SK-N-SH (cell line): ENCODE results near the gene MLC1. TPM values are rescaled to one million over a fixed set of nuclear protein-coding genes. Genes with fewer than 3 reads are reported as not detected.

ENCODE experiments used
- CTCF ChIA-PET: fragments of 300-600, 350-600 bp; formaldehyde crosslinking; extraction: SDS; loops from one replicate; lab custom pipeline; 2021; lab: Yijun Ruan, JAX
- POLR2A ChIA-PET: fragments of 350-600 bp; sonication (Branson Sonifier 250); formaldehyde crosslinking; extraction: SDS; loops from one replicate; lab custom pipeline; 2020; ENCODE audit warnings: antibody characterized with exemption, inconsistent platforms; lab: Yijun Ruan, JAX
- DNase-seq: peaks from one replicate; pipeline ENCODE4 v3.0.0; 2012
- H2AFZ ChIP-seq: fragments of 200-600 bp; sonication (generic); 2 replicates; pipeline ENCODE4 v1.8.1; 2016; ENCODE audit warnings: antibody characterized with exemption, mild to moderate bottlenecking, low read depth
- H3F3A ChIP-seq: fragments of 200-600 bp; sonication (generic); replicated peaks from 2 replicates; pipeline ENCODE3; 2016; ENCODE audit warnings: antibody characterized with exemption, mild to moderate bottlenecking; ENCODE audit not compliant: insufficient read depth
- H3K27ac ChIP-seq, 2 experiments: fragments of 200-500 bp in 1 of 2; fragments of 200-600 bp in 1 of 2; sonication (Bioruptor generic) in 1 of 2; sonication (generic), shearing (Covaris generic) in 1 of 2; 2 replicates each; pipeline versions ENCODE4 v1.5.1 to v1.6.1; 2014 to 2016; ENCODE audit warnings: low read depth in 2 of 2, inconsistent platforms in 1 of 2, low read length in 1 of 2, mild to moderate bottlenecking in 1 of 2, mixed read lengths in 1 of 2
- H3K27me3 ChIP-seq: fragments of 200-600 bp; sonication (generic), shearing (Covaris generic); 2 replicates; pipeline ENCODE4 v1.6.1; 2016; ENCODE audit warnings: mixed run types; ENCODE audit not compliant: insufficient read depth
- H3K36me3 ChIP-seq, 2 experiments: fragments of 200-500 bp in 1 of 2; fragments of 200-600 bp in 1 of 2; sonication (Bioruptor generic) in 1 of 2; sonication (generic) in 1 of 2; replicated peaks in 1 of 2; 2 replicates each; pipeline versions ENCODE3 to v1.5.1; 2014 to 2016; ENCODE audit warnings: low read length in 1 of 2, mild to moderate bottlenecking in 1 of 2; ENCODE audit not compliant: insufficient read depth in 2 of 2, control insufficient read depth in 1 of 2
- H3K4me1 ChIP-seq, 2 experiments: fragments of 200-500 bp in 1 of 2; fragments of 200-600 bp in 1 of 2; sonication (Bioruptor generic) in 1 of 2; sonication (generic), shearing (Covaris generic) in 1 of 2; 2 replicates each; pipeline versions ENCODE4 v1.5.1 to v1.6.1; 2014 to 2016; ENCODE audit warnings: low read depth in 1 of 2, low read length in 1 of 2, mixed run types in 1 of 2; ENCODE audit not compliant: insufficient read depth in 2 of 2, control insufficient read depth in 1 of 2
- H3K4me2 ChIP-seq: fragments of 200-600 bp; sonication (generic), shearing (Covaris generic); 2 replicates; pipeline ENCODE4 v1.6.1; 2017; ENCODE audit warnings: mixed run types
- H3K4me3 ChIP-seq, 2 experiments: fragments of 200-500 bp in 1 of 2; fragments of 200-600 bp in 1 of 2; sonication (Bioruptor generic) in 1 of 2; sonication (generic), shearing (Covaris generic) in 1 of 2; 2 replicates each; pipeline versions ENCODE4 v1.5.1 to v1.8.1; 2014 to 2016; ENCODE audit warnings: low read depth in 2 of 2, inconsistent platforms in 1 of 2, low read length in 1 of 2, mild to moderate bottlenecking in 1 of 2, mixed read lengths in 1 of 2, moderate library complexity in 1 of 2
- H3K79me2 ChIP-seq: fragments of 200-600 bp; sonication (generic); 2 replicates; pipeline ENCODE4 v1.8.1; 2017; ENCODE audit warnings: mild to moderate bottlenecking; ENCODE audit not compliant: insufficient read depth
- H3K9ac ChIP-seq: fragments of 200-600 bp; sonication (generic); 2 replicates; pipeline ENCODE4 v1.6.1; 2017; ENCODE audit warnings: mixed run types
- H3K9me2 ChIP-seq: fragments of 200-600 bp; sonication (generic); 2 replicates; pipeline ENCODE4 v1.6.1; 2017; ENCODE audit warnings: mixed run types
- H3K9me3 ChIP-seq: fragments of 200-600 bp; sonication (generic); 2 replicates; pipeline ENCODE4 v1.6.1; 2017; ENCODE audit warnings: mixed run types, mild to moderate bottlenecking, moderate library complexity
- H4K20me1 ChIP-seq: fragments of 200-600 bp; sonication (generic); 2 replicates; pipeline ENCODE4 v1.6.1; 2017; ENCODE audit warnings: mild to moderate bottlenecking, mixed run types; ENCODE audit not compliant: insufficient read depth
- CHD2 ChIP-seq: fragments of 150-350 bp; IDR thresholded peaks from 2 replicates; pipeline ENCODE4 v1.6.1; 2018; ENCODE audit warnings: low read length; ENCODE audit not compliant: partially characterized antibody
- CTCF ChIP-seq: fragments of 200-600 bp; sonication (generic); IDR thresholded peaks from 2 replicates; pipeline ENCODE4 v1.6.1; 2017; ENCODE audit warnings: antibody characterized with exemption, mild to moderate bottlenecking, moderate library complexity
- FOSL2 ChIP-seq: IDR thresholded peaks from 2 replicates; pipeline ENCODE4 v1.4.0; 2012; ENCODE audit warnings: low read depth, mild to moderate bottlenecking, moderate library complexity, borderline replicate concordance
- FOXJ3 ChIP-seq: sonication (generic); formaldehyde crosslinking; IDR thresholded peaks from 2 replicates; pipeline ENCODE4 v1.5.1; 2020; ENCODE audit warnings: mild to moderate bottlenecking, missing genetic modification reagents
- FOXM1 ChIP-seq: IDR thresholded peaks from 2 replicates; pipeline ENCODE4 v1.4.0; 2012; ENCODE audit warnings: low read depth, mild to moderate bottlenecking
- GABPA ChIP-seq: IDR thresholded peaks from 2 replicates; pipeline ENCODE4 v1.4.0; 2012; ENCODE audit warnings: low read depth, mild to moderate bottlenecking
- IRF3 ChIP-seq: fragments of 150-350 bp; IDR thresholded peaks from 2 replicates; pipeline ENCODE4 v1.6.1; 2016; ENCODE audit warnings: mild to moderate bottlenecking, low read depth, low read length
- JUND ChIP-seq: IDR thresholded peaks from 2 replicates; pipeline ENCODE4 v1.4.0; 2012
- MEF2A ChIP-seq: IDR thresholded peaks from 2 replicates; pipeline ENCODE4 v1.4.0; 2012; ENCODE audit warnings: low read depth, borderline replicate concordance
- PBX3 ChIP-seq: IDR thresholded peaks from 2 replicates; pipeline ENCODE4; 2012
- RAD21 ChIP-seq: IDR thresholded peaks from 2 replicates; pipeline ENCODE4 v1.6.1; 2012; ENCODE audit warnings: mild to moderate bottlenecking, low read length
- RFX5 ChIP-seq: IDR thresholded peaks from 2 replicates; pipeline ENCODE4 v1.6.1; 2012; ENCODE audit warnings: mild to moderate bottlenecking, improper control_type of control experiment, low read length
- RXRA ChIP-seq: IDR thresholded peaks from 2 replicates; pipeline ENCODE4 v1.4.0; 2012; ENCODE audit warnings: low read depth, mild to moderate bottlenecking, borderline replicate concordance
- SMC3 ChIP-seq: IDR thresholded peaks from 2 replicates; pipeline ENCODE4 v1.6.1; 2012; ENCODE audit warnings: low read depth, low read length, improper control_type of control experiment
- TAF1 ChIP-seq: IDR thresholded peaks from 2 replicates; pipeline ENCODE4 v1.6.1; 2012; ENCODE audit warnings: low read depth, mild to moderate bottlenecking, low read length, moderate library complexity, borderline replicate concordance
- TEAD4 ChIP-seq: IDR thresholded peaks from 2 replicates; pipeline ENCODE4 v1.4.0; 2012; ENCODE audit warnings: mild to moderate bottlenecking, borderline replicate concordance; ENCODE audit not compliant: insufficient read depth
- USF2 ChIP-seq: fragments of 150-350 bp; IDR thresholded peaks from 2 replicates; pipeline ENCODE4 v1.6.1; 2017; ENCODE audit warnings: antibody characterized with exemption, low read length, low read depth, borderline replicate concordance
- YY1 ChIP-seq: IDR thresholded peaks from 2 replicates; pipeline ENCODE4 v1.4.0; 2012; ENCODE audit warnings: low read depth, mild to moderate bottlenecking
- ZBTB33 ChIP-seq: IDR thresholded peaks from 2 replicates; pipeline ENCODE4 v1.4.0; 2012; ENCODE audit warnings: low read depth, borderline replicate concordance
- whole genome bisulfite sequencing: methylation state at CpG from one replicate; pipeline ENCODE4 v1.1.6; 2017; ENCODE audit warnings: low lambda C conversion rate; 5-methylcytosine and 5-hydroxymethylcytosine counted together
- polyA plus RNA-seq, 3 experiments: library from polyadenylated mRNA; depleted of rRNA; stranded (reverse); fragments of >200 nt; gene quantifications; 2 replicates each; pipeline ENCODE4 v1.2.3, GENCODE V29; 2012

Gene MLC1
- polyA plus RNA-seq, 1 of the 3 experiments (the other 2 are of a cell fraction): not detected

GRCh38 chr22:50078761-50079160, 6.5 kb downstream of the MLC1 start:
- 90% methylated on average over 9 of the region's 9 CpGs for WGBS
- H3K36me3 ChIP-seq: no peaks in the 10 kb centered on the region
- DNase-seq: peak; percentile 21
- no peak overlapping the region for H3K4me3 ChIP-seq
- no peaks in the 10 kb centered on the region for H3K9me3 ChIP-seq
- H3K79me2 ChIP-seq: no peaks in the 10 kb centered on the region
- TF ChIP-seq MEF2A (no peak), FOXJ3 (no peak), CHD2 (no peak), RXRA (no peak), FOSL2 (no peak), RFX5 (no peak), ZBTB33 (no peak), JUND (no peak), FOXM1 (no peak), TEAD4 (no peak)
- TF ChIP-seq, all 33 proteins: peak for 0
- Histone ChIP-seq H2AFZ (no peak overlapping the region), H3F3A (no peaks in the 10 kb centered on the region), H3K4me2 (no peak overlapping the region), H3K9me2 (no peaks in the 10 kb centered on the region), H4K20me1 (no peaks in the 10 kb centered on the region), H3K4me1 (peaks cover 0 to 12% of the 10 kb centered on the region in 2 experiments; a peak in 1 of 4 replicates), H3K9ac (no peak overlapping the region), H3K27me3 (no peaks in the 10 kb centered on the region; the same call in 1 of the 2 replicates), H3K27ac (no peak overlapping the region)
- ChIA-PET CTCF (no interaction called here), POLR2A (no interaction called here)

GRCh38 chr22:50078246-50078645, 7.0 kb downstream of the MLC1 start:
- no peak overlapping the region for H3K27ac ChIP-seq
- DNase-seq: no peak
- TF ChIP-seq TEAD4 (no peak), CTCF (no peak), RFX5 (no peak), USF2 (no peak), TAF1 (no peak), GABPA (no peak), PBX3 (no peak), IRF3 (no peak), JUND (no peak), RXRA (no peak), FOXM1 (no peak), YY1 (no peak), RAD21 (no peak), SMC3 (no peak)
- H3K36me3 ChIP-seq: no peaks in the 10 kb centered on the region
- no peak overlapping the region for H2AFZ ChIP-seq
- WGBS: 83% methylated on average over 13 of the region's 13 CpGs
- H3K4me1 ChIP-seq: peaks cover 0 to 7% of the 10 kb centered on the region in 2 experiments; a peak in 1 of 4 replicates
- POLR2A ChIA-PET: no interaction called here
- H3K4me2 ChIP-seq: no peak overlapping the region
- no peaks in the 10 kb centered on the region for H3K79me2 ChIP-seq
- no peak overlapping the region for H3K4me3 ChIP-seq
- no peaks in the 10 kb centered on the region for H3K9me2 ChIP-seq
- H3F3A ChIP-seq: no peaks in the 10 kb centered on the region
- CTCF ChIA-PET: no interaction called here
- no peaks in the 10 kb centered on the region for H4K20me1 ChIP-seq
- no peaks in the 10 kb centered on the region for H3K9me3 ChIP-seq
- no peaks in the 10 kb centered on the region; the same call in 1 of the 2 replicates for H3K27me3 ChIP-seq
- no peak overlapping the region for H3K9ac ChIP-seq
